ENCODE measurements around the gene CDH4.

Gene CDH4

DNA sequence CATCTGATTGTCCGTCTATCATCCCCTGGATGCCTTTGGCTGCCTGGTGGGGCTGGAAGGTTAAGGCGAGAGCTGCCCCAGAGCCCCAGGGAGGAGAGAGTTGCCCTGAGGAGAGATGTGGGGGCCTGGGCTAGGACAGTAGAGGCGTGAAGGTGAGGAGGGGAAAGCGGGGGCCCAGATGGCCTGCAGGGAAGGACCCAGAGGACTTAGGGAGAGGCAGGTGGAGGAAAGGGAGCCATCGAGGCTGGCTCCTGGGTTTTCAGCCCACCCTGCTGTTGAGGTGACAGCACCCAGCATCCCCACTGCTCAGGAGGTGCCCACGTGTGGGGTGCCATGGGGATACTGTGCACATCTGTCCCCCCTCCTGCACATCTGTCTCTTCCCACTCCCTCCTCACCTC lies 539.9 kb downstream of the CDH4 start:
- no peak for DNase-seq (ENCODE audit: low spot score)

DNA sequence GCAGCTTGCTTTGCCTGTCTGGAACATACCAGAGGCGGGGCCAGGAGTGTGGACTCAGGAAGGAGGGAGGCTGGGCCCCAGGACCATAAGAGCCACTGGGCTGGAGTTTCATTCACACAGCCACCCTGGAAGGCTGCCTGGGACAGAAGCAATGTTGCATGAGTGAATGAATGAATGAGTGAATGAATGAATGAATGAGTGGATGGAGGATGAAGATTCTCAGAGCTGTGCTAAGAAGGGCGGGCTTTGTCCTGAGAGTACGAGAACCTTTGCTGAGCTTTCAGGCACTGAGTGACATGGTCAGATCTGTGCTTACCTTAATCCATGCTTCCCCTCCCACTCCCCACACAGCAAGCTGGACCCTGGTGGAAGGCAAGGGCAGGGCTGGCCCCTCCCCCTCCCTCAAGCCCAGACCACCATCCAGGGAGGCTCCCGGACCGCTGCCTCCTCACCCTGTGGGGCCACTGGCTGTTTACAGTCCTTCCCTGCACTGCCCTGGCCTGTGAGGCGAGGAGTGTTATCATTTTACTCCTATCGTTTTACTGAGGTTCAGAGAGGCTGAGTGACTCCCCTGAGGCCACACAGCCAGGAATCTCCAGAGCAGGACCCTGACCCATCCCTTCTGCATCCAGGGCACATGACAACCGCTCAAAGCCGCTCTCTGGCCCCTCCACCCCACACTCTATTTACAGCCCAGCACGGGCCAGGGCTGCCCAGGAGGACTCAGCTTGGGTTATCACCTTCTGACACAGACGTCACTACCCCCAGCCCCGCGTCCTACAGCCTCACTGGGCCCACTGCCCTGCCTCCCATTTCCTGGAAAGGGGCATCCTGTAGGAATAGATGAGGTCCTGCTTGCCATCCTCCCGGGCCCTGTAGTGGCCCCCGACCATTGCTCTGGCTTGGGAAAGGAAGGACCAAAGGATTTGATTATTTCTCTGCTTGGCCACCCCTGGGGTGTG lies 543.9 kb downstream of the CDH4 start:
- DNase-seq (ENCODE audit: low spot score): no peak

DNA sequence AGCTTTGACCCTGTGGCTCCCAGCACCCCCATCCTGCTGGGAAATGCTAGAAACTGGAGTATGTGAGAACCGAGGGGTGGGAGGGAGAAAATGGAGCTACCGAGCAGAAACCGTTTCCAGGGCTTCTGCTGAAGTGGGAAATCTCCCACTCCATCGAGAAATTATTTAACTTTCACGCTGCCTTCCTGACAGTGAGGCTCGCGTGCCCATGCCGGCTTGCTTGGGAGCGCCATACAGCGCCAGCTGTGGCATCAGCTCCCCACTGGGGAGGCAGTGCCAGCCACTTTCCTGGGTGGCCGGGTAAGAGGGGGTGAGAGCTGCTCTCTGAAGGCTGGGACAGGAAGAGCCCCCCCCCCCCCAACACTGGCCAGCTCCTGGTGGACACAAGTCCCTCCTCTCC lies 544.7 kb downstream of the CDH4 start:
- no peak for DNase-seq (ENCODE audit: low spot score)

DNA sequence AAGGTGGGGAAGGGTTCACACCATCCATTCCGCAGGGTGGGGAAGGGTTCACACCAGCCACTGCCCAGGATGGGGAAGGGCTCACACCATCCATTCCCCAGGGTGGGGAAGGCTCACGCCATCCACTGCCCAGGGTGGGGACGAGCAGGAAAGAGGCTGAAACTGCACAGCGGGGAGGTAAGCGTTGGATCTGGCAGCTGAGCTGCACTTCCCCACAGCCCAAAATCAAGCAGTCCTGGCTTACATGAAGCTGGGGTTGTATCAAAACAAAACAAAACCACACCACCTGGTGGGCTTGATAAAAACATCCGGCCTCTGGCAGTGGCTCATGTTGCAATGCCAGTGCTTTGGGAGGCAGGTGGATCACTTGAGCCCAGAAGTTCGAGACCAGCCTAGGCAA lies 545.1 kb downstream of the CDH4 start:
- DNase-seq (ENCODE audit: low spot score): no peak

DNA sequence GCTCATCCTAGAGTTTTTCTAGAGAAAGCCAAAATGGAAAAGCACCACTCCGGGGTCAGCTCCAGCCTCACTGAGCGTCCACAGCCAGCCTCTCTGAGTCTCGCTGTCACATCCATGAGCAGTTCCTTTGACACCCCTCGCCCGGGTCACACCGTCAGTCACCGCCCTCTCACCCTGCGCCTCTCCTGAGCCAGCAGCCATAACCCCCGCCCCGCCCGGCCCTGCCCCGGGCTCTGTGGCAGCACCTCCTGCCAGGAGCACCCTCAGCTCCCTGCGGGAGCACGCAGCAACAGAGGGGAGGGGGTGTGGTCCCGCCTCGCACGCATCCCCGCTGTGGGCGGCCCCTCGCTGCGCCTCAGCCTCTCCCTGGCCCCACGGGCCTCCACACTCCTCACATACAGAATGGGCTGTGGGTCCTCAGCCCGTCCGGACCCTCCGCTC lies 545.9 kb downstream of the CDH4 start:
- no peak for DNase-seq (ENCODE audit: low spot score)

DNA sequence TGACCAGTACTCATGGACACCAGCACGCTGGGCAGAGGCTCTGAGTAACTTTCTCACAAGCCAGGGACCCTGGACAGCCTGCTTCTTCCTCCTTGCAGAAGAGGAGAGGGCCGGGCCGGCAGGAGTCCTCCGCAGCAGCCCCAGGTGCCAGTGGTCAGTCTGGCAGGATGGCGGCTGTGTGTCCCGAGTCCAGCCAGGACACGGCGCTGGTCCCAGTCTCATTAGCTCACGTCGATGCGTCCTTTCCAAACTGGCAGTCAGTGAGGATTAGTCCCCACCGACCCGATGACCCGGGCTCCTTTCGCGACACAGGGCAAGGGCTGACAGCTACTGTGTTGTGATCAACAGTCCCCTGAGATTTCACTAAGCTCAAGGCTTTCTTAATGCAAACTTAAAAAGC lies 546.6 kb downstream of the CDH4 start:
- DNase-seq (ENCODE audit: low spot score): no peak

DNA sequence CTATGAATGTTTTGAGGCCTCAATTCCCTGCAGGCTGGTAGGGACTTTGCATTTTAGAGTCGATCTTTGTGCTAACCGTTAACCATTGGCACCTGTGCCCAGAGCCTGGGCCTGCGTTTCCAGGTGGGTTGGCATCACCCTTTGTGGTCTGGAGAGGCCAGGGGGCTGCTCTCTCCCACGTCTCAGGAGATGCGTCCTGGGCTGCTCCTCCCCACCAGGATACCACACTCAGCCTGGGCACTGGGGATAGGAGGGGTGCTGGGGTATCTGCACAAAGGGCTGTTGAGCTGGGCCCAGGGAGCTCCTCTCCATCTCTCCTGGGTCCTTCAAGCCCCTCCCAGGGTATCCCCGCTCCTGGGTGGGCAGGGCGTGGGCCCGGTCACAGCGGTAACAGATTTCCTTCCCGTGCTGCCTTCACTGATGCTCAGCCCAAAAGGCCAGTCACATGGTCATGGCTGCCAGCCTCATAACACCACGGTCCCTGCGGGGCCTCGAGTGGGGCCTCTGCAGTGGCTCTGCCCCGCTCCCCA lies 547.4 kb downstream of the CDH4 start:
- no peak for DNase-seq (ENCODE audit: low spot score)

DNA sequence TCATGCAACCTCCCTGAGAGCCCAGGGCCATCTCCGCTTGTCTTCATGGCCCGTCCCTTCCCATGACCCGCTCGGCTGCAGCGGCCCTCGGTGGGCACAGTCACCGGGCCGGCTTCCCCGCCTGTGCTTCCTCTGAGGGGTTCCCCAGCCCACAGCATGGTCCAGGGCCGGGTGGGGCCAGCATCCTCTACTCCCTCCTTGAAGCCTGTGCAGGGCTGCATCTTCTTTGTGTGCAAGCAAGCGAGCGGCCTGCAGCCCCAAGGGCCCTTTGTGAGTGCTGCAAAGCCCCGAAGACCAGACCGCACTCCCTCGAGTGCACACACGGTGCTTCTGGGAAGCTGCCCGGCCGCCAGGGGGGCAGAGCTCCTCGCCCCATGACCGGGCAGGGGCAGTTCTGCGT lies 547.9 kb downstream of the CDH4 start:
- DNase-seq (ENCODE audit: low spot score): no peak

DNA sequence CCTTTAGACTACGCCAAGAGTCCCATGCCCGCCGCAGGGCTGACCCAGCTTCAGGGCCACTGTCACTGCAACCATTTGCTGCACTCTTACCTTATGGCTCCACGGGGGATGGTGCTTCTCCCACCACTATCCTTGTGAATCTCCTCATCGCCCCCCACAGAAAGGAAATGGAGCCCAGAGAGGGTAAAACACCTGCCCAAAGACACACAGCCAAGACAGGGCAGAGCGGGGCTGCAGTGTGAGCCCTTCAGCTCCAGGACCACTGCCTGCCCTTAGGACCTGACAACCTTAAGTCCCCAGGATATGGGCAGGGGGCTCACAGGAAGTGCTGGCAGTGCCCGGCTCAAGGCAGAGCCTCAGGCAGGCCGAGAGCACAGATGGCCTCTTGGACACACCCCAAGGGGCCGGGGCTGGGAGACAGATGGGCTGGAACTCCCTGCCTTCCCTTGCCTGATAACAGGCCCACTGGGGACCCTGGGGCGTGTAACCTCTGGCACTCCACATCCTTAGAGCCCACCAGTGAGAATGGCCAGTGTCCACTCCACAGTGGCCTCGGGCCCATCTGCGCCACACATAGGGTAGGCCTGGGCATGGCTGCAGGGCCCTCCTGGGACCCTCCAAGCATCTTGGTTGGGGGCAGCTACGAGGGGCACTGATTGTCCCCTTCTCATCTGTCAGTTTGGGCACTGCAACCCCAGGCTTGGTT lies 548.5 kb downstream of the CDH4 start:
- DNase-seq (ENCODE audit: low spot score): no peak

DNA sequence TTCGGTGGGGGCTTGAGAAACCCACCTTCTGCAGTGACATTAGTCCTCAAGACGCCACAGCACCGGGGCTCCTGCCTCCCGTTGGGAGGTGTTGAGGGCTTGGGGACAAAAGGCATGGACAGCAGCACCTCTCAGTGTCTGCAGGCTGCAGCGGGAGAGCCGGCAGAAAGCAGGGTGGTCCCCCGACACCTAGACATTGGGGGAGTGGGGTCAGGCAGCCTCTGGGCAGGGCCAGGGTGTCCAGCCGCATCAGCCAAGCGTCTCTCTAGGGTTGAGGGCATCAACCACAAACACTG lies 549.0 kb downstream of the CDH4 start:
- DNase-seq (ENCODE audit: low spot score): no peak

DNA sequence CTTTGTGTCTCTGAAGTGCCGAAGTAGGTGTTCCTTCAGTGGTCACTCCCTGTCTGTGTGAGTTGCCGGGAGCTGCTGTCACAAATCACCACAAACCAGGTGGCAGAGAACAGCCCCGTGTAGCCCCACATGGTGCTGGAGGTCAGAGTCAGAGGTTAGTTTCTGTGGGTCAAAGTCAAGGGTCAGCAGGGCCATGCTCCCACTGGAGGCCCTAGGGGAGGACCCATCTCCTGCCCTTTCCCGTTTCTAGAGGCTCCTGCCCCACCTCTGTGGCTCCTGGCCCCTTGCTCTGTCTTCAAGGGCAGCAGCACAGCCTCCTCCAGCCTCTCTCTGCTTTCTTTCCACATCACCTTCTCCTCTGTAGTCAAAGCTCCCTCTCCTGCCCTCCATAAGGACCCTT lies 549.4 kb downstream of the CDH4 start:
- DNase-seq (ENCODE audit: low spot score): no peak

DNA sequence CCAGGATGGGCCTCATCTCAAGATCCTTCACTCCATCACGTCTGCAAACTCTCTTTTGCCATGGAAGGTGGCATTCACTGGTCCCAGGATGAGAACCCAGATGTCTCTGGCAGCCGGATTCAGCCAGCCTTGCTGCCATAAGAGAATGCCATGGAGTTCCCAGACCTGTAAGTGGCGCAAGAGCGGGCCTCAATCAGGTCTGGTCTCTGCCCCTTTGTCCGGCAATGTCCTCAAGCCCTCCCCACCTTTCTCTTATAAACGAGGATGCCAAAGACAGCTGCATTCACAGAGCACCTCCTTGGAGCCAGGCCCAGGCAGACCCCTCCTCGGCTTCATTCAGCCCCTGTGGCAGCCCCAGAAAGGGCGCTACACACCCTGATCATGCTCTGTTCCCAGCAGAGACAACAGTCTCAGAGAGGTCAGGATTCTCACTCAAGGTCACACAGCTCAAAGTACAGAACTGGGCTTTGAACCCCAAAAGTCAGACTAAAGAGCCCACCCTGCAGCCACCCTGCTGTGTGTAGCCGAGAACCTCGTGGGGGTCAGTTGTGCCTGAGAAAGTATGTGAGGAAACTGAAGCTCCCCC lies 549.9 kb downstream of the CDH4 start:
- DNase-seq (ENCODE audit: low spot score): no peak

DNA sequence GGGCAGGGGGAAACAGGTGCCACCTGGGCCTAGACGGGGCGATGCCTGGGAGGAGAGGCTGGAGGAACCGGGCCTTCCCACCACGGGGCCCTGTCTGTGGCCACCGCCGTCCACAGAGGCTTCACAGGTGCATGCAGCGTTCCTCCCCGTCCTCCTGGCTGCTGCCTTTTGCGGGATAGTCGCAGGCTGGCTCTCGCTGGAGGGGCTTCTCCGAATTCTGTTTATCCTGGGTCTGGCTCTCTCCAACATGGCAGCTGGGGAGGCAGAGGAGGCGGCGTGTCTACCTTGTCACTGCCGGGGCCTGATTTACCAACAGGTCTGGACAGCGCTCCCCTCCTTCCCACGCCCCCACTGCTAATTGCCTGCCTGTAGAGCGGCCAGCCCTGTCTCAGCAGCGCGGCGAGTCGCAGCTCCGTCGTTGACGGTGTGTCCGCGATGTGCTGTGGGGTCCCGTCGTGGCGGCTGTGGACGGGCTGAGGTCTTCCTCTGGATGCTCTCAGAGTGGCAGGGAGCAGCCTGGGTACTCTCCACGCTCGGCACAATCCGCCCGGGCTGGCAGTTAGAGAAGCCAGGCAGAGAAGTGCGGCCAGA lies 550.8 kb downstream of the CDH4 start:
- no peak for DNase-seq (ENCODE audit: low spot score)

DNA sequence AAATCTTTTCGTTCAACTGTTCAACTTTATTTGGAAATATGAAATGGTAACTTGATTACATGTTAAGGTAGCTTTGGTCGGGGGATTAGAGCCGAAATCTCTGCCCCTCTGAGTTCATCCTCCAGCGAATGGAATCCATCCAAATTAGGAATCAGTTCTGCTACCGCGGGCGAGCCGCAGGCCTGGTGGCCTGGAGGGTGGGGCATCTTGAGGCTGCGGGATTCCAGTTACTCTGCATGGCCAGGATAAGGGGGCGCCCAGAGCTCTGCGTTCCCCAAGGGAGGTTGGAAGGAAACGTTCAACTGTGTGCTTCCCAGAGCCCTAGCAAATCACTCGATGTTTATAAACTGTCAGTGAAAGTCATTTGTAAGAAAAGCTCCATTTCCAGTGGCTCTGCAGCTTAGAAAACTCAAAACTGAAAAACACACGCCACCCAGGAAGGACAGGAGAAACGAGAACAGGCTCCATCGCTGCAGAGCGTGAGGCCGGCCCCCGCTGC lies 551.4 kb downstream of the CDH4 start:
- no peak for DNase-seq (ENCODE audit: low spot score)

DNA sequence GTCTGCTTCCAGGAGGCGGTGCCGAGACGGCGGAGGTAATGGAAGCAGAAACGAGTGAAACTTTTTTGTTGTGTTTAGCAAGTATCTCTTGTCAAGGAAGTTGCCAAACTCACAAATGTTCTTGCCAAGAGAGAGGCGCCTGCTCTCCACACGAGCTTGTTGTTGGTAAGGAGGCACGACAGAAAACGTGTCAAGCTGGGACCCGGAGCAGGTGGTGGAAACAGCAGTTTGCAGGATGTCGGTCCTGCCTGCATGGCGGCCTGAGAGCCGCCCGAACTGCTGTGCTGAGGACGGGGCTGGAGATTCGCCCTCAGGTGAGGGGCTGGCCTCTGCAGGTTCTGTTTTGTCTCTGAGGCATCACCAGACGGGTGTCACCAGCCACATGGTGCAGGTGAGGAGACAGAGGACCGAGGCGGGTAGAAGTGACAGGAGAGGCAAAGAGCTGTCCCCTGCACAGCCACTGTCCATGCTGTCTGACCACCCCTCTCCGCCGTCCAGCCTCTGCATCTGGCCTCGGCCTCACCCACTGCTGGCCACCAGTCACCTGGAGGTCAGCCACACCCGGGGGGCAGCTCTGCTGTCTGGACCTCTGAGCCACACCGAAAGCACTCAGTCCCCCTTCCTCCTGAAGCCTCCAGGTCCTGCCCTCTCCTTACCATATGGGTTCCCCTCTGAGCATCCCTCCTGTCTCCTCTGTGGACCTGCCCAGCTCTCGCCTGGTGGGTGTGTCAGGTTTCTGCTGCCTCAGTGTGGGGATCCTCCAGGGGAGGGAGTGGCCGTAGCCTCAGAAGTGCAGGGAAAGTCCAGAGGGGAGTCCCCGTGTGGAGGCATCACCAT lies 552.1 kb downstream of the CDH4 start:
- no peak for DNase-seq (ENCODE audit: low spot score)

DNA sequence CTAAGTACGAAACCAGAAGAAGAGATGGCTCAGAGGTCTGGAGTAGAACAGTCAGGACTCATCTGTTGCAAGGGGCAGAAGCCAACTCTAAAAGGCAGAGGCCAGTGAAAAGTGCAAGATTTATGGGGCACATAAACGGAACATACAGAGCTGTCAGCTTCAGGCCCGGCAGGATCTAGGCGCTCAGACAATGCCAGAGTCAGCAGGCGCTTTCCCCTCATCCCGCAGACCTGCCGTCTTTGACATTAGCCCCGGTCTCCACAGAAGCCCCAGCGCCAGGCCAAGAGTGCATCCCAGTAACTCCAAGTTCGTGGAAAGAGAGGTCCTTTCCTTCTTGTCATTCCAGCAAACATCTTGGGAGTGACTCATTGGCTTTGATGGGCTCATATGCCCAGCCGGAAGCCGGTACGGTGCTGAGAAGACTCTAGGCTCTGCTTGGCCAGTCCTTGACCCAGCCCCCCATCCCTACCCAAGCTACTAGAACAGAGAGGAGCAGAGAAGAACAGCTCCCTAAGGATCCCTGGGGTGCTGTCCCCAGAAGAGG lies 552.8 kb downstream of the CDH4 start:
- no peak for DNase-seq (ENCODE audit: low spot score)

DNA sequence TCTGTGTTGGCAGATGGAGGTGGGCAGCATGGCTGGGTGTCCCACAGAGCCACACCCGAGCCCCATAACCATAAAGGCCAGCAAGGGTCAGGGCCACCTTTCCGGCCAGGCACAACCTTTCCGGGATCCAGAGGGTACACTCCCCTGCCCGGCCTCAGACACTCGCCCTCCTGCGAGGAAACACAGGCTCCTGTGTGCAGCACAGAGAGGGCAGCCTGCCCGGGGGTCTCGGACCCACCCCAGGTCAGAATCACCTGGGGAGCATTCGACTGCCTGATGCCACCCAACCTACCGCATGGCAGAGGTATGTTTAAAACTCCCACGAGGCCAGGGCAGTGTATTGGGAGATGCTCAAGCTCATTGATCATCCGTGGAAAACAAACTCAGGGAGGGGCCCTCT lies 553.3 kb downstream of the CDH4 start:
- no peak for DNase-seq (ENCODE audit: low spot score)

DNA sequence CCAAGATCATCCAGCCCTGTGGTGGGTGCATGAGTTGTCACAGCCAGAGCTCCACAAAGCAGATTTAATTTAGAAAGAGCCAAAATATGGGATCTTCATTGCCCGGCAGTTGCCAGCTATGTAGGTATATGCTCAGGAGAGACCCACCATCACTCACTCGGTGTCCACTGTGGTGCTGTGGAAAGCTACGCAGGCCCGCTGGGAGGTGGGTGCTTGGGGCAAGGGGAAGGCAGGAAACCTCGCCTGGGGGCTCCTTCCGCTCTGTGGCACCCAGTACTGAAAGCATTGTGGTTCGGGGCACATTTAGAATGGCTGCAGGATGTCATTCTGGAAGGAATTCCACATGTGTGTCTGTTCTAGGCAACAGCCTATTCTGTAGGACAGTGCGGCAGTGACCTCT lies 553.7 kb downstream of the CDH4 start:
- no peak for DNase-seq (ENCODE audit: low spot score)

DNA sequence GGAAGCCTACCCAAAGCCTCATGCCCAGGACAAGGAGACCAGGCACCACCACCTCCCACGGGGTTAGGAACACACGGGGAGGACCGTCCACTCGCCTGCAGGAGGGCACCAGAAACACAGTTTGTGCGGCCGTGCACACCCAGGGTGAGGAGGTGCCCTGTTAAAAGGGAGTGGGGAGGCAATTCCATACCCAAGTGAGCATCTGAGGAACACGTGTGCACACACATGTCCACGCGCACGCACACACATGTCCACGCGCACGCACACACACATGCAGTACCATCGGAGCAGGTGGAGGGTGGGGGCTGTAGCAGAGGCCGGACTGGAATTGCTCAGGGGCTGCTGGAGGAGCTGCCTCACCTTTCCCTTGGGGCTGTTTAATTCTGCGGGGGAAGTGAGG lies 554.3 kb downstream of the CDH4 start:
- DNase-seq (ENCODE audit: low spot score): no peak

DNA sequence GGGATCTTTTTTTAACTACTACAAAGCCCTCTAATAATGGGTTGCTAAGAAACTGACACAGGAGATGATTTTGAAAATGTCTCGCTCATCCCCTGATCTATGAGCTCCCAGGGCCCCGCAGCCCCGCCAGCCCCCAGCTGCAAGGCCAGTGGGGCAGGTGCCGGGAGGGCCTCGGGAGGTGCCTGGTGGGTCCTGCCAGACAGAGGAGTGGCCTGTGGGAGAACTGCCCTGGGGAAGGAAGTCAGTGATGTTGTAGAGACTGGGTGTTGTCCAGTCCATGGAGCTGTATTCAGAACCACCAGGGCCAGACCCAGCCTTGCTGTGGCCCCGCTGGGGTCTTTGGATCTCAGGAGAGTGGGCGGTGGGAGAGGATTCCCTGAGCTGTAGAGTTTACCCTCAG lies 554.9 kb downstream of the CDH4 start:
- DNase-seq (ENCODE audit: low spot score): no peak

DNA sequence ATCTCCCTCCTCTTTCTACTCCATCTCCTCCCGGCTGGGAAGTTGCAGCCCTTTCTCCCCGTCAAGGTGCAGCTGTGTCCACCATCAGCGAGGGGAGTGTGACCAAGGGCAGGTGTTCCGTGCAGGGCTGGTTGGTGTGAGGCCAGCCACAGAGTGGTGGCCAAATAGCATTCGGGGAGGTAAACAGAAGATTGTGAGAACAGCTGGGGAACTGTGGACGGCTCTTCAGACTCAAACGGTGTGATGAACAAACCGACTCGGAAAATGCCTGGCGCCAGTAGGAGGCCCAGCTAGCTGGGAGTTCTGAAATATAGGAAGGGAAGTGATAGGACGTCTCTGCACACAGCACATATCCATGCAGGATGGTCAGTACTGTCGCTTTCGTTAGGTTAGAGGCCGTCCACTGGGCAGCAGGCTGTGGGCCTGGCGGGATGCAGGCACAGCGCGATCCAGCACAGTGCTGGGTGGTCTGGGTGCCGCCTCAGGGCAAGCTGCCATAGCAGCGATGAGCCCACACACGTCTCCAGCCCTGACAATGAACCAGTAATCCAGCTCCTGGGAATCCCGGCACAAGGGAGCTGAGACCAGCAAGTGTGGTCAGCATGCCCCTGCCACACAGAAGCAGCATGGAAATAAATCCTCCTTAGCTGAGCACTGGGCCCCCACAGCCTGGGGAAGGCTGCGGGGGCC lies 555.6 kb downstream of the CDH4 start:
- DNase-seq (ENCODE audit: low spot score): no peak
